ENCODE measurements around the gene MED28. TPM values are rescaled to one million over a fixed set of nuclear protein-coding genes. Genes with fewer than 3 reads are reported as not detected.
"Not testable (repeated sequence)": the region's sequence is repeated elsewhere in the genome, so short reads cannot be mapped to it uniquely, and the experiment has no call there.

The MED28 gene
- total RNA-seq, 1 experiment from 2014 or later: 60.5 TPM

DNA sequence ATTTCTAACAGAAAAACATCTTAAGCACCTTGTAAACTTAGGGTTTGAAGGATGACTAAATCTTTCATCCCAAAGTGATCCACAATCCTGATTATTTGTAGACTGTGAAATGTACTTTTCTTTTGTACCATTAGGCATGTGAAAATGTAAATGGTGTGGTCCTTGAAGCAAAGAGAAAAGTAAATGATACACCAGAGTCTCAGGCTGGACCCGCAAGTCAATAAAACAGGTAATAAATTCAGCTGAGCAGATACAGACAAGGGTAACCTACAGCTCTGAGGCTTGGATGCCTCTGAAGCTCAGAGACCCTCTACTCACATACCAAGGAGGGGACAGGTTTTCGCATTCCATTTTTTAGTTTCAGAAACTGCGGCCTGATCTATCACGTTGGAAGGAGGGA, 40.2 kb upstream of the MED28 start:
- H3K27ac Mint-ChIP-seq (ENCODE audit: unreplicated experiment): no peak overlapping the region
- CTCF ChIA-PET: no interaction called here

DNA sequence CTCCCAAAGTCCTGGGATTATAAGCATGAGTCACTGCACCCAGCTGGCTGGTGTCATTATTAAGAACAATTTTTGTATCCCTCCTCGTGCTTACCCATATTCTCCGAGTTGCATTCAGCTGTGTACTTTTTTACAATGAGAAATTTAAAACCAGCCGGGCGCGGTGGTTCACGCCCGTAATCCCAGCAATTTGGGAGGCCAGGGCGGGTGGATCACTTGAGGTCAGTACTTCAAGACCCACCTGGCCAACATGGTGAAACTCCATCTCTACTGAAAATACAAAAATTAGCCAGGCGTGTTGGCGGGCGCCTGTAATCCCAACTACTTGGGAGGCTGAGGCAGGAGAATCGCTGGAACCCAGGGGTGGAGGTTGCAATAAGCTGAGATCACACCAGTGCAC, 39.3 kb upstream of the MED28 start:
- H3K9me3 Mint-ChIP-seq (ENCODE audit: unreplicated experiment); H3K27ac Mint-ChIP-seq (ENCODE audit: unreplicated experiment); H3K27me3 Mint-ChIP-seq (ENCODE audit: insufficient read depth, unreplicated experiment); H3K27me3 ChIP-seq (replicated peaks; ENCODE audit: control insufficient read depth, insufficient read depth, low read length); H3K36me3 ChIP-seq (ENCODE audit: control insufficient read depth, insufficient read depth, low read length); BruUV-seq (replicated peaks); DNase-seq; H3K9me3 ChIP-seq; H3K4me3 ChIP-seq (ENCODE audit: low read depth, low read length); POLR2A ChIA-PET; H3K4me3 Mint-ChIP-seq (ENCODE audit: unreplicated experiment); H3K4me1 Mint-ChIP-seq (ENCODE audit: low read depth, unreplicated experiment): not testable (repeated sequence)
- peaks cover 16% of the 10 kb centered on the region for H3K36me3 Mint-ChIP-seq (ENCODE audit: insufficient read depth, unreplicated experiment)
- CTCF ChIA-PET: interaction anchor here (0.5 kb wide), 1 partner anchor 72 kb away, joined by 3 read pairs; no protein-coding TSS in a partner anchor
- intact Hi-C loops (cut with micrococcal nuclease; ENCODE audit: unreplicated experiment): loop anchor here (5.0 kb wide), 1 partner anchor 447 kb away; the partner anchor contains the start of gene LCORL
- H3K4me1 ChIP-seq: peaks cover 16% of the 10 kb centered on the region

More for the DNA sequence above, 40.2 kb upstream of the MED28 start:
- H3K27me3 ChIP-seq (replicated peaks; ENCODE audit: control insufficient read depth, insufficient read depth, low read length): no peaks in the 10 kb centered on the region
- TF ChIP-seq, protein P1, sequence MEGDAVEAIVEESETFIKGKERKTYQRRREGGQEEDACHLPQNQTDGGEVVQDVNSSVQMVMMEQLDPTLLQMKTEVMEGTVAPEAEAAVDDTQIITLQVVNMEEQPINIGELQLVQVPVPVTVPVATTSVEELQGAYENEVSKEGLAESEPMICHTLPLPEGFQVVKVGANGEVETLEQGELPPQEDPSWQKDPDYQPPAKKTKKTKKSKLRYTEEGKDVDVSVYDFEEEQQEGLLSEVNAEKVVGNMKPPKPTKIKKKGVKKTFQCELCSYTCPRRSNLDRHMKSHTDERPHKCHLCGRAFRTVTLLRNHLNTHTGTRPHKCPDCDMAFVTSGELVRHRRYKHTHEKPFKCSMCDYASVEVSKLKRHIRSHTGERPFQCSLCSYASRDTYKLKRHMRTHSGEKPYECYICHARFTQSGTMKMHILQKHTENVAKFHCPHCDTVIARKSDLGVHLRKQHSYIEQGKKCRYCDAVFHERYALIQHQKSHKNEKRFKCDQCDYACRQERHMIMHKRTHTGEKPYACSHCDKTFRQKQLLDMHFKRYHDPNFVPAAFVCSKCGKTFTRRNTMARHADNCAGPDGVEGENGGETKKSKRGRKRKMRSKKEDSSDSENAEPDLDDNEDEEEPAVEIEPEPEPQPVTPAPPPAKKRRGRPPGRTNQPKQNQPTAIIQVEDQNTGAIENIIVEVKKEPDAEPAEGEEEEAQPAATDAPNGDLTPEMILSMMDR (IDR thresholded peaks at IDR 0.05; ENCODE audit: insufficient read depth in 1 of 2, low read depth in 1 of 2, low read length in 1 of 2, severe bottlenecking in 1 of 2, unreplicated experiment in 1 of 2): no peak
- intact Hi-C loops (cut with micrococcal nuclease; ENCODE audit: unreplicated experiment): no loop called here
- Mint-ChIP-seq H3K36me3 (ENCODE audit: insufficient read depth, unreplicated experiment) (peaks cover 16% of the 10 kb centered on the region), H3K27me3 (ENCODE audit: insufficient read depth, unreplicated experiment) (no peaks in the 10 kb centered on the region), H3K9me3 (ENCODE audit: unreplicated experiment) (no peaks in the 10 kb centered on the region), H3K4me1 (ENCODE audit: low read depth, unreplicated experiment) (peaks cover 7% of the 10 kb centered on the region), H3K4me3 (ENCODE audit: unreplicated experiment) (no peak overlapping the region)
- H3K4me1 ChIP-seq: peaks cover 16% of the 10 kb centered on the region
- no peak overlapping the region for H3K4me3 ChIP-seq (ENCODE audit: low read depth, low read length)
- no peaks in the 10 kb centered on the region for H3K36me3 ChIP-seq (ENCODE audit: control insufficient read depth, insufficient read depth, low read length)
- BruUV-seq (replicated peaks): no TSS peak
- H3K9me3 ChIP-seq: no peaks in the 10 kb centered on the region
- DNase-seq: no peak
- POLR2A ChIA-PET: no interaction called here

DNA sequence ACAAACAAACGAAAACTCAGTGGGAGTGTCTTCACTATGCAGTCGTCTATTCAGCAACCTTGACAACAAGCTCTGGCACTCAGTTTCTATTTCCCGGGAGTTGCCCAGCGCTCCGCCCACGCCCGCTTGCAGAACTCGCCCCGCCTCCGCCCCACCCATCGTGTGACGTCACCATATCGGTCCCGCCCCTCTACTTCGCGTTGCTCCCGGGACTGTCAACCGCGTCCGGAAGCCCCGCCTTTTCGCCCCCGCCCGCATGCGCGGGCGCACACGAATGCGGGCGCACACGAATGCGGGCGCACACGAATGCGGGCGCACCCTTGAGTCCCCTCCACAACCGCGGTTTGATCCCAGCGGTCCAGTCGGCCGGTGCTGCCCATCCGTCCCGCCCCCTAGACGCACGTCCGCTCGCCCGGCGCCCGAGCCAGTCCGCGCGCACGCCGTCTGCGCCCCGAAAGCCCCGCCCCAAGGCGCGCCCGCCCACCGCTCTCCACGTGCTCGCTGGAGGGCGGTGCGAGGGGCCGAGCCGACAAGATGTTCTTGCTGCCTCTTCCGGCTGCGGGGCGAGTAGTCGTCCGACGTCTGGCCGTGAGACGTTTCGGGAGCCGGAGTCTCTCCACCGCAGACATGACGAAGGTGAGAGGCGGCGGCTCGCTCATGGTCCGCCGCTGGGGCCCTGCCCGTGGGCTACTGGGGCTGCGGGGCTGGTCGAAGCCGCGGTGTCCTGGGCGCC, 37.3 kb upstream of the MED28 start, which contains the start of gene LAP3:
TSS of gene LAP3 (plus strand) at position 267 of the 733 bp plus-strand sequence. CDS start at position 535, 268 bp downstream.
- H3K27ac Mint-ChIP-seq (ENCODE audit: unreplicated experiment): peak within 1 kb of the TSS; percentile 88
- peak within 1 kb of the TSS; percentile 84 for H3K4me3 Mint-ChIP-seq (ENCODE audit: unreplicated experiment)
- DNase-seq: peak; percentile 96 to 97
- peaks cover 8% of the 10 kb centered on the region for H3K4me1 Mint-ChIP-seq (ENCODE audit: low read depth, unreplicated experiment)
- no peaks in the 10 kb centered on the region for H3K9me3 Mint-ChIP-seq (ENCODE audit: unreplicated experiment)
- H3K27me3 Mint-ChIP-seq (ENCODE audit: insufficient read depth, unreplicated experiment): no peaks in the 10 kb centered on the region
- intact Hi-C loops (cut with micrococcal nuclease; ENCODE audit: unreplicated experiment): loop anchor here (1.0 to 5.0 kb wide), 5 partner anchors 18 to 445 kb away; partner anchors contain the start of genes DCAF16, LCORL, MED28 and NCAPG
- peaks cover 16% of the 10 kb centered on the region for H3K4me1 ChIP-seq
- peaks cover 22% of the 10 kb centered on the region for H3K36me3 Mint-ChIP-seq (ENCODE audit: insufficient read depth, unreplicated experiment)
- BruUV-seq (replicated peaks): no TSS peak
- H3K27me3 ChIP-seq (replicated peaks; ENCODE audit: control insufficient read depth, insufficient read depth, low read length): no peaks in the 10 kb centered on the region
- ChIA-PET CTCF (interaction anchor here (0.7 to 1.2 kb wide), 3 partner anchors 28 to 29 kb away, joined by 3 to 9 read pairs (median 7); no protein-coding TSS in a partner anchor), POLR2A (interaction anchor here (0.5 to 1.0 kb wide), 3 partner anchors 28 to 233 kb away, joined by 4 to 10 read pairs (median 4); partner anchors contain the start of genes DCAF16 and NCAPG)
- peak within 1 kb of the TSS; percentile 77 for H3K4me3 ChIP-seq (ENCODE audit: low read depth, low read length)
- H3K36me3 ChIP-seq (ENCODE audit: control insufficient read depth, insufficient read depth, low read length): no peaks in the 10 kb centered on the region
- H3K9me3 ChIP-seq: no peaks in the 10 kb centered on the region
- TF ChIP-seq, protein P1 (IDR thresholded peaks at IDR 0.05; ENCODE audit: insufficient read depth in 1 of 2, low read depth in 1 of 2, low read length in 1 of 2, severe bottlenecking in 1 of 2, unreplicated experiment in 1 of 2): no peak

All from Caco-2 (cell line).